Endothelial cell (in vitro differentiated cells): ENCODE results near the gene SUZ12. TPM values are rescaled to one million over a fixed set of nuclear protein-coding genes. Genes with fewer than 3 reads are reported as not detected.

Experiments used
- DNase-seq: peaks from one replicate; pipeline ENCODE4 v3.0.0; 2021; ENCODE audit warnings: low spot score
- H3K27ac Mint-ChIP-seq: one replicate; pipeline ENCODE4 v1.8.0; 2021; ENCODE audit warnings: mixed read lengths, inconsistent platforms; ENCODE audit not compliant: unreplicated experiment
- H3K27me3 Mint-ChIP-seq: one replicate; pipeline ENCODE4 v1.8.0; 2021; ENCODE audit warnings: mild to moderate bottlenecking, moderate library complexity, mixed read lengths, inconsistent platforms; ENCODE audit not compliant: unreplicated experiment
- H3K36me3 Mint-ChIP-seq: one replicate; pipeline ENCODE4 v1.8.0; 2021; ENCODE audit warnings: mild to moderate bottlenecking, low read depth, mixed read lengths, inconsistent platforms; ENCODE audit not compliant: unreplicated experiment
- H3K4me1 Mint-ChIP-seq: one replicate; pipeline ENCODE4 v1.8.0; 2021; ENCODE audit warnings: mild to moderate bottlenecking, mixed read lengths, inconsistent platforms; ENCODE audit not compliant: unreplicated experiment
- H3K4me3 Mint-ChIP-seq: one replicate; pipeline ENCODE4 v1.8.0; 2021; ENCODE audit warnings: mild to moderate bottlenecking, mixed read lengths, inconsistent platforms; ENCODE audit not compliant: unreplicated experiment
- H3K9me3 Mint-ChIP-seq: one replicate; pipeline ENCODE4 v1.8.0; 2021; ENCODE audit warnings: mixed read lengths, inconsistent platforms; ENCODE audit not compliant: unreplicated experiment
- total RNA-seq: library from RNA; stranded (reverse); fragmentation: NEBNext Ultra II Directional; extraction: Animal tissue kit (Norgen Biotek cat#: 25700); gene quantifications from one replicate; pipeline ENCODE4 v1.2.1, GENCODE V29; 2021; ENCODE audit not compliant: unreplicated experiment
- TF ChIP-seq, protein P1 (sequence below): fragments of 200-600 bp; sonication (generic); IDR thresholded peaks from one replicate; pipeline ENCODE4 v1.5.0; 2021; ENCODE audit warnings: antibody characterized with exemption; ENCODE audit not compliant: unreplicated experiment

The SUZ12 gene
- total RNA-seq, 1 donor from 2014 or later: 18.3 TPM

DNA sequence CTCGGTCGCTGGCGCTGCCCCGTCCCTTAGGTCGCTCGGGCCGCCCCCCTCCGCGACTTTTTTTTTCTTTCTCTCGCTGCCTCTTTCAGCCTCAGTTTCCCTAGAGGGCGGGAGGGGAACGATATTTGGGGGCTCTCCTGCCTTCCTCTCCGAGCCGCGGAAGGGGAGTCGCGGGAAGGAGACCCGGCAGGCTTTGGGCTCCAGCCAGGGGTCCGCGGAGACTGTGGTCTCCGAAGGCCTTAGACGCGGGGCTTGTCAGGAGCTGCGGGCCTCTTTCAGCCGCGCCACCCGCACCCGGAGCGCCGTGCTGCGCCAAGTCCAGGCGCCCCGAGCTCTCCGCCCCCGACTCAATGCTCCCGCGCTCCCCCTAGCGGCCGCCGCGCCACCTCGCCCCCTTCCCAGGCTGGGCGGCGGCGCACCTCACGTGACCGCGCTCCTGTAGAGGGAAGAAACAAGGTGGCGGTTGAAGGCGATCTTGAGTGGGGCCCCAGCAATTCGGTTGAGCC is 70.2 kb downstream of the SUZ12 start, which contains the start of gene LRRC37B:
TSS of gene LRRC37B (plus strand) at position 427 of the 506 bp plus-strand sequence. CDS start 14,010 bp downstream, outside the sequence.
- Mint-ChIP-seq H3K27ac (peak within 1 kb of the TSS; percentile 77), H3K9me3 (no peaks in the 10 kb centered on the region), H3K4me1 (peaks cover 3% of the 10 kb centered on the region), H3K36me3 (no peaks in the 10 kb centered on the region), H3K4me3 (peak within 1 kb of the TSS; percentile 94), H3K27me3 (no peaks in the 10 kb centered on the region)
- peak; percentile 93 for DNase-seq
- TF ChIP-seq, protein P1, sequence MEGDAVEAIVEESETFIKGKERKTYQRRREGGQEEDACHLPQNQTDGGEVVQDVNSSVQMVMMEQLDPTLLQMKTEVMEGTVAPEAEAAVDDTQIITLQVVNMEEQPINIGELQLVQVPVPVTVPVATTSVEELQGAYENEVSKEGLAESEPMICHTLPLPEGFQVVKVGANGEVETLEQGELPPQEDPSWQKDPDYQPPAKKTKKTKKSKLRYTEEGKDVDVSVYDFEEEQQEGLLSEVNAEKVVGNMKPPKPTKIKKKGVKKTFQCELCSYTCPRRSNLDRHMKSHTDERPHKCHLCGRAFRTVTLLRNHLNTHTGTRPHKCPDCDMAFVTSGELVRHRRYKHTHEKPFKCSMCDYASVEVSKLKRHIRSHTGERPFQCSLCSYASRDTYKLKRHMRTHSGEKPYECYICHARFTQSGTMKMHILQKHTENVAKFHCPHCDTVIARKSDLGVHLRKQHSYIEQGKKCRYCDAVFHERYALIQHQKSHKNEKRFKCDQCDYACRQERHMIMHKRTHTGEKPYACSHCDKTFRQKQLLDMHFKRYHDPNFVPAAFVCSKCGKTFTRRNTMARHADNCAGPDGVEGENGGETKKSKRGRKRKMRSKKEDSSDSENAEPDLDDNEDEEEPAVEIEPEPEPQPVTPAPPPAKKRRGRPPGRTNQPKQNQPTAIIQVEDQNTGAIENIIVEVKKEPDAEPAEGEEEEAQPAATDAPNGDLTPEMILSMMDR: peak; percentile 97

DNA sequence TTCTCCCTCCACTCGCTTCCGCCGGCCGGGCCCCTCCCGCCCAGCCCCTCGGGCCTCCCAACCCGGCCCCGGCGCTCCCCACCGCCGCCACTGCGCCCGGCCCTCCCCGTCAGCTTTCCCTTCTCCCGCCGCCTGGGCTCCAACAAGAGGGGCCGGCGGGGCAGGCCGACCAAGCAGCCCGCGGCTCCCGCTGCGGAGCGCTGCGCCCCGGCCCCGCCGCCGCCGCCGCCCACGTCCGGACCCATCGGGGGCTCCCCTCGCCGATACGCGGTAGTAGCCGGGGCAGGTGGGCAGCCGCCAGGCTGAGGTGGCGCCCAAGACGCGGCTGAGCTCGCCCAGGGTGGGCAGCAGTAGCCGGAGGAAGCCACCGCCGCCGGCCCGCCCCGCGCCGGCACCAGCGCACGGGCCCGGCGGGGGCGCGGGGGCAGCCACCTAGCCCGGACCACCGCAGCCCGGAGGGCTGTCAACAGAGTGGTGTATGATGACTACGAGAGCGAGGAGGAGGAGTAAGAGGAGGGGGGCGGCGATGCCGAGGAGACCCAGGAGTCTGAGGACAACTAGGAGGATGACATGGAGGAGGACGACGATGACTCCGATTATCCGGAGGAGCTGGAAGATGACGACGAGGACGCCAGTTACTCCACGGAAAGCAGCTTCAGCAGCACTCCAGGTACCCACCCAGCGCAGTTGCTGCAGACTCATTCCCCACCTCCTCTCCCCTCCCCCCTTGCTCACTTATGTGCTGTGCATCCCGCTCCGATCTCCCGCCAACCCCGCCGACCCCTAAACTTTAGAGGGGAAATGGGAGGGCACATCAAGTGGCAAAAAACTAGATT is 70.9 kb downstream of the SUZ12 start:
- Mint-ChIP-seq H3K36me3 (no peaks in the 10 kb centered on the region), H3K27ac (peak overlapping the region; percentile 77), H3K4me3 (peak overlapping the region; percentile 94), H3K9me3 (no peaks in the 10 kb centered on the region), H3K27me3 (no peaks in the 10 kb centered on the region), H3K4me1 (peaks cover 3% of the 10 kb centered on the region)
- TF ChIP-seq, protein P1: no peak
- peak; percentile 32 for DNase-seq

DNA sequence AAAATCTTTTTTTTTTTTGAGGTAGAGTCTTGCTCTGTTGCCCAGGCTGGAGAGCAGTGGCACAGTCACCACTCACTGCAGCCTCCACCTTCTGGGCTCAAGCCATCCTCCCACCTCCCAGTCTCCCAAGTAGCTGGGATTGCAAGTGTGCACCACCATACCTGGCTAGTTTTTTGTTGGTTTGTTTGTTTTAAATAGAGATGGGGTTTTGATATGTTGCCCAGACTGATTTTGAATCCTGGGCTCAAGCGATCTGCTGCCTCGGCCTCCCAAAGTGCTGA is 72.4 kb downstream of the SUZ12 start:
- H3K36me3 Mint-ChIP-seq: no peaks in the 10 kb centered on the region
- no peaks in the 10 kb centered on the region for H3K27me3 Mint-ChIP-seq
- peaks cover 6% of the 10 kb centered on the region for H3K4me1 Mint-ChIP-seq
- H3K27ac Mint-ChIP-seq: no peak overlapping the region
- H3K9me3 Mint-ChIP-seq: no peaks in the 10 kb centered on the region
- DNase-seq: no peak
- TF ChIP-seq, protein P1: no peak
- H3K4me3 Mint-ChIP-seq: peak overlapping the region; percentile 94

DNA sequence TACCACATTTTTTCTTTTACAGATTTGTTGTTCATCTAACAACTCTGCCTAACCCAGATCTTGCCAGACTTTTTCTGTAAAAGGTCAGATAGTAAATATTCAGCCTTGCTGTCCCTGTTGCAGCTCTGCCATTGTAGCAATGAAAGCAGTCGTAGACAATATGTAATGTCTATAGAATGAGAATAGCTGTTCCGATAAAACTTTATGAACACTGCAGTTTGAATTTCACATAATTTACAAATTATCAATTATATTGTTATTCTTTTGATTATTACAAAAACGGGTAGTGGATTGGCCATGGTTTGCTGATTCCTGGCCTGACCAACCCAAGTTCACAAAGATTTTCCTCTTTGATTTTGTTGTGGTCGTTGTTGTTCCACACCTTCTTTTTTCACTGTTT is 73.3 kb downstream of the SUZ12 start:
- no peak for DNase-seq
- no peaks in the 10 kb centered on the region for H3K9me3 Mint-ChIP-seq
- H3K36me3 Mint-ChIP-seq: no peaks in the 10 kb centered on the region
- no peaks in the 10 kb centered on the region for H3K27me3 Mint-ChIP-seq
- H3K4me3 Mint-ChIP-seq: no peak overlapping the region
- H3K27ac Mint-ChIP-seq: no peak overlapping the region
- H3K4me1 Mint-ChIP-seq: peaks cover 6% of the 10 kb centered on the region
- TF ChIP-seq, protein P1: no peak
